Endothelial cell of umbilical vein (primary cell): Measurements from ENCODE around the gene MCM3AP. TPM values are rescaled to one million over a fixed set of nuclear protein-coding genes. Genes with fewer than 3 reads are reported as not detected.
"Not testable (repeated sequence)": the region's sequence is repeated elsewhere in the genome, so short reads cannot be mapped to it uniquely, and the experiment has no call there.

ENCODE experiments used
- BruUV-seq: library from RNA; stranded (reverse); fragments of 400-500 nt; replicated peaks from 2 replicates; lab custom pipeline; 2021; lab: Mats Ljungman, UMichigan
- CTCF ChIA-PET: fragments of 300-600, 350-600 bp; sonication (Branson Sonifier 250); formaldehyde crosslinking; loops from one replicate; lab custom pipeline; 2021; ENCODE audit warnings: antibody characterized with exemption, inconsistent platforms; lab: Charles Lee
- POLR2A ChIA-PET: fragments of 300-600, 350-600 bp; sonication (Branson Sonifier 250); formaldehyde crosslinking; loops from one replicate; lab custom pipeline; 2021; ENCODE audit warnings: antibody characterized with exemption, inconsistent platforms; lab: Charles Lee
- DNase-seq: peaks from one replicate; pipeline ENCODE4 v3.0.0-alpha.2; 2011; ENCODE audit warnings: low read depth, low spot score
- FAIRE-seq: peaks from 2 replicates; lab custom pipeline; 2011; peaks lifted over from hg19 to GRCh38; lab: Jason Lieb, UNC
- H2AFZ ChIP-seq: 2 replicates; pipeline ENCODE4 v1.6.0; 2012; ENCODE audit warnings: low read depth, low read length, control low read depth, inconsistent platforms
- H3K27ac ChIP-seq: 2 replicates; pipeline ENCODE4 v1.5.1; 2011; ENCODE audit warnings: low read depth, mild to moderate bottlenecking, control low read depth, low read length, moderate library complexity; ENCODE audit not compliant: insufficient read depth
- H3K27me3 ChIP-seq, 2 experiments: 2 replicates each; pipeline versions ENCODE4 v1.6.0 to v1.6.1; 2011; ENCODE audit warnings: low read length in 2 of 2, mixed read lengths in 1 of 2; ENCODE audit not compliant: control insufficient read depth in 2 of 2, insufficient read depth in 2 of 2
- H3K36me3 ChIP-seq, 2 experiments: 2 replicates in 1 of 2; 3 replicates in 1 of 2; pipeline ENCODE4 v1.5.1; 2011; ENCODE audit warnings: low read length in 2 of 2, mild to moderate bottlenecking in 1 of 2, moderate library complexity in 1 of 2; ENCODE audit not compliant: control insufficient read depth in 2 of 2, insufficient read depth in 2 of 2; ENCODE audit errors: extremely low read depth in 1 of 2
- H3K4me1 ChIP-seq: 3 replicates; pipeline ENCODE4 v1.5.1; 2011; ENCODE audit warnings: mild to moderate bottlenecking, low read length; ENCODE audit not compliant: control insufficient read depth, insufficient read depth; ENCODE audit errors: extremely low read depth
- H3K4me2 ChIP-seq: 2 replicates; pipeline ENCODE4 v1.6.1; 2011; ENCODE audit warnings: low read length, control low read depth, mixed read lengths; ENCODE audit not compliant: insufficient read depth
- H3K4me3 ChIP-seq, 3 experiments: fragments of 200-600 bp in 1 of 3; sonication (generic), shearing (Covaris generic) in 1 of 3; replicated peaks in 1 of 3; 2 replicates each; pipeline ENCODE4 v1.5.1; 2011 to 2016; ENCODE audit warnings: control low read depth in 3 of 3, low read length in 3 of 3, mild to moderate bottlenecking in 2 of 3, inconsistent platforms in 1 of 3, low read depth in 1 of 3, moderate library complexity in 1 of 3; ENCODE audit not compliant: insufficient read depth in 1 of 3
- H3K79me2 ChIP-seq: 2 replicates; pipeline ENCODE4 v1.6.0; 2012; ENCODE audit warnings: low read length, inconsistent platforms; ENCODE audit not compliant: control insufficient read depth, insufficient read depth
- H3K9ac ChIP-seq: replicated peaks from 2 replicates; pipeline ENCODE3; 2011; ENCODE audit warnings: low read length, control low read depth; ENCODE audit not compliant: insufficient read depth; ENCODE audit errors: extremely low read depth
- H3K9me1 ChIP-seq: replicated peaks from 3 replicates; pipeline ENCODE4 v1.6.0; 2011; ENCODE audit warnings: mild to moderate bottlenecking, low read length; ENCODE audit not compliant: control insufficient read depth, insufficient read depth; ENCODE audit errors: extremely low read depth
- H3K9me3 ChIP-seq: replicated peaks from 2 replicates; pipeline ENCODE4 v1.5.1; 2012; ENCODE audit warnings: low read length, inconsistent platforms; ENCODE audit not compliant: control insufficient read depth, insufficient read depth
- H4K20me1 ChIP-seq: replicated peaks from 2 replicates; pipeline ENCODE3; 2011; ENCODE audit warnings: mild to moderate bottlenecking, low read length; ENCODE audit not compliant: control insufficient read depth, insufficient read depth; ENCODE audit errors: extremely low read depth
- EZH2 ChIP-seq: IDR thresholded peaks from 2 replicates; pipeline ENCODE4 v1.6.1; 2012; ENCODE audit warnings: borderline replicate concordance, low read depth, mild to moderate bottlenecking, moderate library complexity, low read length, inconsistent platforms; ENCODE audit not compliant: severe bottlenecking
- FOS ChIP-seq: IDR thresholded peaks from 2 replicates; pipeline ENCODE4 v1.6.1; 2011; ENCODE audit warnings: mild to moderate bottlenecking, low read length, moderate library complexity, borderline replicate concordance; ENCODE audit not compliant: insufficient read depth
- GATA2 ChIP-seq: IDR thresholded peaks from 2 replicates; pipeline ENCODE4 v1.7.0; 2011; ENCODE audit warnings: low read depth, mild to moderate bottlenecking, moderate library complexity, mixed read lengths, low read length; ENCODE audit not compliant: insufficient read length, insufficient read depth
- JUN ChIP-seq: IDR thresholded peaks from 2 replicates; pipeline ENCODE4 v1.6.1; 2011; ENCODE audit warnings: borderline replicate concordance, low read depth; ENCODE audit not compliant: insufficient read length, insufficient read depth
- MYC ChIP-seq: IDR thresholded peaks from one replicate; pipeline ENCODE4 v1.6.1; 2011; ENCODE audit warnings: mild to moderate bottlenecking, low read depth, low read length
- POLR2A ChIP-seq: IDR thresholded peaks from 2 replicates; pipeline ENCODE4 v1.6.1; 2012; ENCODE audit warnings: low read depth, mild to moderate bottlenecking, control low read depth, low read length
- POLR2AphosphoS5 ChIP-seq: IDR thresholded peaks from 2 replicates; pipeline ENCODE4 v1.6.1; 2012; ENCODE audit warnings: low read depth, mild to moderate bottlenecking, control low read depth, low read length, moderate library complexity; ENCODE audit not compliant: insufficient read depth
- dilution Hi-C: fragments of 300-500 bp; cut with MboI; formaldehyde crosslinking; loops from one replicate; pipeline ENCODE4 v1.15.0; 2019; ENCODE audit warnings: low sequenced_read_pairs; ENCODE audit not compliant: extremely low pct_ligation_motif_present
- intact Hi-C: fragments of 100-400 bp; cut with micrococcal nuclease; formaldehyde crosslinking; loops from one replicate; pipeline ENCODE4 v1.10.0; 2022
- polyA plus RNA-seq, 4 experiments: library from polyadenylated mRNA; depleted of rRNA in 3 of 4; stranded (reverse) in 3 of 4; unstranded in 1 of 4; fragments of >200 nt; gene quantifications; 2 replicates each; pipeline versions ENCODE4 v1.2.1 to v1.2.3, GENCODE V29; 2011 to 2012; ENCODE audit warnings: missing spikeins in 1 of 4
- total RNA-seq: library from RNA; stranded (reverse); gene quantifications from 2 replicates; pipeline ENCODE4 v1.2.3, GENCODE V29; 2021
- TF ChIP-seq, protein P1 (sequence below): IDR thresholded peaks from 2 replicates; pipeline ENCODE4 v1.6.1; 2011; ENCODE audit not compliant: insufficient read depth, insufficient read length
- TF ChIP-seq, protein P2 (sequence below), 2 donors: IDR thresholded peaks; 1 replicate in 1 of 2; 2 replicates in 1 of 2; pipeline ENCODE4 v1.5.1; 2011; ENCODE audit warnings: low read length in 2 of 2, mild to moderate bottlenecking in 2 of 2, moderate library complexity in 2 of 2, control low read depth in 1 of 2, inconsistent platforms in 1 of 2, low read depth in 1 of 2; ENCODE audit not compliant: insufficient read depth in 1 of 2; ENCODE audit errors: extremely low read depth in 1 of 2

Gene MCM3AP
- total and polyA plus RNA-seq, 2 donors (not counting 3 experiments of a cell fraction or from before 2014, with no cell fraction given): 37.9 to 115 TPM

DNA sequence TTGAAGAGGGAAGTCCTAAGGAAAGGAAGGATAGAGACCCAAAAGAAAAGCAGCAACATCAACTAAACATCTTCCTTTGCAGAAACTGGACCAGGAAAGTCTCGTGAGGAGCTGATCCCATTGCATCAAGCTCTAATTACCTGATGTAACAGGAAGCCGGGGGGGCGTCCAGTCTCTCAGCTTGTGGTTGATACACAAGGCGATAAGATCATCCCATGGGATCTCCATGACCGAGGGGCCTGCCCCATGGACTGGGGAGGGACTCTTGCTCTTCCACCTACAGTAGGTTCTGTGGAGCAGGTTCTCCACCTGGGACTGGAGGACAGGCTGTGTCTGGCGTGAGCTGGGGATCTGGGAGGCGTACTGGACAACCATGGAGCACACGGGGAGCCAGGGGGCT lies 42.1 kb downstream of the MCM3AP start:
- no peak for TF ChIP-seq GATA2
- TF ChIP-seq EZH2: no peak
- TF ChIP-seq, protein P1, sequence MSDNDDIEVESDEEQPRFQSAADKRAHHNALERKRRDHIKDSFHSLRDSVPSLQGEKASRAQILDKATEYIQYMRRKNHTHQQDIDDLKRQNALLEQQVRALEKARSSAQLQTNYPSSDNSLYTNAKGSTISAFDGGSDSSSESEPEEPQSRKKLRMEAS: no peak
- TF ChIP-seq, protein P2, sequence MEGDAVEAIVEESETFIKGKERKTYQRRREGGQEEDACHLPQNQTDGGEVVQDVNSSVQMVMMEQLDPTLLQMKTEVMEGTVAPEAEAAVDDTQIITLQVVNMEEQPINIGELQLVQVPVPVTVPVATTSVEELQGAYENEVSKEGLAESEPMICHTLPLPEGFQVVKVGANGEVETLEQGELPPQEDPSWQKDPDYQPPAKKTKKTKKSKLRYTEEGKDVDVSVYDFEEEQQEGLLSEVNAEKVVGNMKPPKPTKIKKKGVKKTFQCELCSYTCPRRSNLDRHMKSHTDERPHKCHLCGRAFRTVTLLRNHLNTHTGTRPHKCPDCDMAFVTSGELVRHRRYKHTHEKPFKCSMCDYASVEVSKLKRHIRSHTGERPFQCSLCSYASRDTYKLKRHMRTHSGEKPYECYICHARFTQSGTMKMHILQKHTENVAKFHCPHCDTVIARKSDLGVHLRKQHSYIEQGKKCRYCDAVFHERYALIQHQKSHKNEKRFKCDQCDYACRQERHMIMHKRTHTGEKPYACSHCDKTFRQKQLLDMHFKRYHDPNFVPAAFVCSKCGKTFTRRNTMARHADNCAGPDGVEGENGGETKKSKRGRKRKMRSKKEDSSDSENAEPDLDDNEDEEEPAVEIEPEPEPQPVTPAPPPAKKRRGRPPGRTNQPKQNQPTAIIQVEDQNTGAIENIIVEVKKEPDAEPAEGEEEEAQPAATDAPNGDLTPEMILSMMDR (IDR thresholded peaks at IDR 0.05; ENCODE audit: extremely low read depth in 1 of 2, insufficient read depth in 1 of 2, low read depth in 1 of 2, low read length in 2 of 2): no peak
- TF ChIP-seq MYC: no peak
- no peak for TF ChIP-seq JUN
- no peak for TF ChIP-seq POLR2AphosphoS5
- no peak for TF ChIP-seq FOS
- no peak for TF ChIP-seq POLR2A
- CTCF ChIA-PET: interaction anchor here (1.3 kb wide), 1 partner anchor 18 kb away, joined by 3 read pairs; no protein-coding TSS in a partner anchor
- Histone ChIP-seq H3K27me3 (no peaks in the 10 kb centered on the region), H3K9ac (no peak overlapping the region), H2AFZ (no peak overlapping the region), H3K9me1 (no peaks in the 10 kb centered on the region), H3K4me3 (no peak overlapping the region), H3K36me3 (peaks cover 43 to 53% of the 10 kb centered on the region in 2 experiments), H3K79me2 (no peaks in the 10 kb centered on the region), H3K27ac (no peak overlapping the region), H4K20me1 (no peaks in the 10 kb centered on the region), H3K9me3 (no peaks in the 10 kb centered on the region), H3K4me2 (no peak overlapping the region), H3K4me1 (no peaks in the 10 kb centered on the region)
- FAIRE-seq (no peak), DNase-seq (no peak)
- BruUV-seq: no TSS peak
- intact Hi-C loops: no loop called here
- dilution Hi-C loops: no loop called here
- POLR2A ChIA-PET: no interaction called here

GRCh38 chr21:46241577-46241976 lies 43.8 kb downstream of the MCM3AP start:
- H3K4me3 ChIP-seq, FAIRE-seq, H3K4me2 ChIP-seq, H3K79me2 ChIP-seq, H3K9ac ChIP-seq, intact Hi-C loops, H3K9me3 ChIP-seq, BruUV-seq, H2AFZ ChIP-seq, H3K27ac ChIP-seq, H4K20me1 ChIP-seq, H3K27me3 ChIP-seq, dilution Hi-C loops, DNase-seq, H3K4me1 ChIP-seq, H3K9me1 ChIP-seq, POLR2A ChIA-PET: not testable (repeated sequence)
- H3K36me3 ChIP-seq: peaks cover 43 to 46% of the 10 kb centered on the region in 2 experiments
- CTCF ChIA-PET: interaction anchor here (1.1 kb wide), 1 partner anchor 98 kb away, joined by 5 read pairs; no protein-coding TSS in a partner anchor
